A673 (cell line): ENCODE measurements around the gene COL5A3. TPM values are rescaled to one million over a fixed set of nuclear protein-coding genes. Genes with fewer than 3 reads are reported as not detected.

Experiments used
- BruUV-seq: library from RNA; stranded (reverse); fragments of 400-500 nt; replicated peaks from 2 replicates; lab custom pipeline; 2021; lab: Mats Ljungman, UMichigan
- CTCF ChIA-PET: fragments of 300-600 bp; sonication (Branson Sonifier 250); formaldehyde crosslinking; loops from one replicate; lab custom pipeline; 2022; ENCODE audit warnings: antibody characterized with exemption; lab: Charles Lee
- POLR2A ChIA-PET: fragments of 300-600 bp; sonication (Branson Sonifier 250); formaldehyde crosslinking; loops from one replicate; lab custom pipeline; 2022; ENCODE audit warnings: antibody characterized with exemption; ENCODE audit not compliant: low non-redundant PET; lab: Charles Lee
- DNase-seq: peaks from one replicate; pipeline ENCODE4 v3.0.0-alpha.2; 2015; ENCODE audit warnings: low spot score
- H3K27ac ChIP-seq: fragments of 200-600 bp; sonication (generic); 2 replicates; pipeline ENCODE4 v1.5.1; 2016; ENCODE audit warnings: mixed run types, low read depth, mild to moderate bottlenecking, mixed read lengths, antibody characterized with exemption, low read length; ENCODE audit not compliant: poor library complexity, severe bottlenecking
- H3K27me3 ChIP-seq: fragments of 200-600 bp; sonication (generic); replicated peaks from 2 replicates; pipeline ENCODE4 v1.6.1; 2017; ENCODE audit warnings: mixed run types, low read depth, mild to moderate bottlenecking, mixed read lengths, antibody characterized with exemption, low read length; ENCODE audit not compliant: insufficient read depth, poor library complexity
- H3K36me3 ChIP-seq: fragments of 200-600 bp; sonication (generic); 2 replicates; pipeline ENCODE4 v1.6.1; 2016; ENCODE audit warnings: mixed run types, mild to moderate bottlenecking, mixed read lengths, antibody characterized with exemption, low read length; ENCODE audit not compliant: insufficient read depth, poor library complexity, severe bottlenecking
- H3K4me1 ChIP-seq: fragments of 200-600 bp; sonication (generic); 2 replicates; pipeline ENCODE4 v1.6.1; 2017; ENCODE audit warnings: mixed run types, mild to moderate bottlenecking, mixed read lengths, antibody characterized with exemption, low read length; ENCODE audit not compliant: insufficient read depth, poor library complexity, severe bottlenecking
- H3K4me3 ChIP-seq: fragments of 200-600 bp; sonication (generic); 2 replicates; pipeline ENCODE4 v1.5.1; 2016; ENCODE audit warnings: low read depth, mixed run types, mild to moderate bottlenecking, mixed read lengths, low read length; ENCODE audit not compliant: poor library complexity, severe bottlenecking
- H3K9me3 ChIP-seq: fragments of 200-600 bp; sonication (generic); 2 replicates; pipeline ENCODE4 v1.6.1; 2016; ENCODE audit warnings: mixed run types, low read depth, mild to moderate bottlenecking, mixed read lengths, antibody characterized with exemption, low read length; ENCODE audit not compliant: poor library complexity, severe bottlenecking
- CTCF ChIP-seq: fragments of 300-800, 200-600 bp; sonication (generic); conservative IDR thresholded peaks from 2 replicates; pipeline ENCODE4 v1.5.1; 2017; ENCODE audit warnings: low read depth, mild to moderate bottlenecking, antibody characterized with exemption, low read length, moderate library complexity, mixed read lengths
- EZH2 ChIP-seq: fragments of 200-600 bp; sonication (generic); IDR thresholded peaks from 2 replicates; pipeline ENCODE4 v1.6.1; 2017; ENCODE audit warnings: borderline replicate concordance, low read depth, mild to moderate bottlenecking, mixed read lengths, antibody characterized with exemption, low read length; ENCODE audit not compliant: poor library complexity, severe bottlenecking
- intact Hi-C: fragments of 100-400 bp; cut with micrococcal nuclease; formaldehyde crosslinking; loops from one replicate; pipeline ENCODE4 v1.10.0; 2022; ENCODE audit not compliant: unreplicated experiment
- total RNA-seq: library from RNA; stranded (reverse); gene quantifications from 2 replicates; pipeline ENCODE4 v1.2.3, GENCODE V29; 2021

The COL5A3 gene
- total RNA-seq, 1 experiment from 2014 or later: 6.8 TPM

DNA sequence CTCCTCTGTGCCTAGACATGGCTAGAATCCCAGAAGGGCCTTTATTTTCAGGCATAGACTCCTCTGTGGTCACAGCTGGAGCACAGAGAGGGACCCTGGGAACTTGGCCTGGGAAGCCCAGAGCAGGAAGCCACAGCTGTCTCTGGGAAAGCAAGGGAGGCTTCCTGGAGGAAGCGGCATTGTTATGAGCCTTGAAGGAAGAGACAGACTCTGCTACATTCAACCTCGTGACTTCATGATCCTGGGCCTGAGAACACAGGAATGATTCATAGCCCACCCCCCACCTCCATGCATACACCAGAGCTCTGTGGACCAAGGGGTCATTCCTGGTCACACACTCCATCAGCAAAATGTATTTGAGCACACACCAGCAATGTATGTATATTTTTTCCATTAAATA, 11.6 kb upstream of the COL5A3 start:
- Histone ChIP-seq H3K27me3 (no peaks in the 10 kb centered on the region), H3K4me3 (no peak overlapping the region), H3K27ac (no peak overlapping the region), H3K4me1 (no peaks in the 10 kb centered on the region), H3K9me3 (no peaks in the 10 kb centered on the region), H3K36me3 (no peaks in the 10 kb centered on the region)
- BruUV-seq: no TSS peak
- ChIA-PET POLR2A (no interaction called here), CTCF (interaction anchor here (1.1 kb wide), 1 partner anchor 74 kb away, joined by 3 read pairs; no protein-coding TSS in a partner anchor)
- no peak for TF ChIP-seq CTCF
- TF ChIP-seq EZH2: no peak
- intact Hi-C loops: no loop called here
- DNase-seq: no peak

- DNase-seq: no peak
- no TSS peak for BruUV-seq
- Histone ChIP-seq H3K4me3 (no peak overlapping the region), H3K36me3 (no peaks in the 10 kb centered on the region), H3K27me3 (no peaks in the 10 kb centered on the region), H3K4me1 (no peaks in the 10 kb centered on the region), H3K9me3 (no peaks in the 10 kb centered on the region), H3K27ac (no peak overlapping the region)
- TF ChIP-seq CTCF (no peak), EZH2 (no peak)
- intact Hi-C loops: no loop called here
- ChIA-PET POLR2A (no interaction called here), CTCF (interaction anchor here (1.1 kb wide), 1 partner anchor 75 kb away, joined by 3 read pairs; no protein-coding TSS in a partner anchor)
These were observed 11.1 kb upstream of the COL5A3 start for GRCh38 chr19:10021446-10021845.

DNA sequence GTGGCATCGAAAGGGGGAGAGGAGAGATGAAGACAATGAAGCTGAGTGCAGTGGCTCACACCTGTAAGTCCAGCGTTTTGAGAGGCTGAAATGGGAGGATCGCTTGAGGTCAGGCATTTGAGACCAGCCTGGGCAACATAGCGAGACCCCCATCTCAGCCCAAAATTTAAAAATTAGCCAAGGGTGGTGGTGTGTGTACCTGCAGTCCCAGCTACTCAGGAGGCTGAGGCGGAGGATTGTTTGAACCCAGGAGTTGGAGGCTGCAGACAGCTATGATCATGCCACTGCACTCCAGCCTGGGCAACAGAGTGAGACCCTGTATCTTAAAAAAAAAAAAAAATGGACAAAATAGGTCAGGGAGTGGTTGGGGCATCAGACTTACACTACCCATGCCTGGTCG, 10.5 kb upstream of the COL5A3 start:
- Histone ChIP-seq H3K36me3 (no peaks in the 10 kb centered on the region), H3K4me1 (no peaks in the 10 kb centered on the region), H3K27ac (no peak overlapping the region), H3K9me3 (no peaks in the 10 kb centered on the region), H3K27me3 (no peaks in the 10 kb centered on the region), H3K4me3 (no peak overlapping the region)
- no TSS peak for BruUV-seq
- intact Hi-C loops: no loop called here
- DNase-seq: no peak
- ChIA-PET CTCF (interaction anchor here (1.1 kb wide), 1 partner anchor 75 kb away, joined by 3 read pairs; no protein-coding TSS in a partner anchor), POLR2A (no interaction called here)
- TF ChIP-seq EZH2: no peak
- TF ChIP-seq CTCF: no peak
